ENCODE data around the gene PLCL1.

DNA sequence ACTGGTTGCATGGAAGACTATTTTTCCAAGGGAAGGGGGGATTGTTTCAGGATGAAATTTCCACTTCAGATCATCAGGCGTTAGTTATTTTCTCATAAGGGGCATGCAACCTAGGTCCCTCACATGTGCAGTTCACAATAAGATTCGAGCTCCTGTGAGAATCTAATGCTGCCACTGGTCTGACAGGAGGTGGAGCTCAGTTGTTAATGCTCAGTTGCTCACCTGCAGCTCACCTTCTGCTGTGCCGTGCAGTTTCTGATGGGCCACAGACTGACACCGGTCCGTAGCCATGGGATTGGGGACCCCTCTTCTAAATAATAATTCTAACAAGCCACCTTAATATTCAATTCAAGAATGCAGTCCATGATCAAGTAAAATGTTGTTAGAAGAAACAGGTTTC lies 34.9 kb downstream of the PLCL1 start:
- TF ChIP-seq, protein P1, sequence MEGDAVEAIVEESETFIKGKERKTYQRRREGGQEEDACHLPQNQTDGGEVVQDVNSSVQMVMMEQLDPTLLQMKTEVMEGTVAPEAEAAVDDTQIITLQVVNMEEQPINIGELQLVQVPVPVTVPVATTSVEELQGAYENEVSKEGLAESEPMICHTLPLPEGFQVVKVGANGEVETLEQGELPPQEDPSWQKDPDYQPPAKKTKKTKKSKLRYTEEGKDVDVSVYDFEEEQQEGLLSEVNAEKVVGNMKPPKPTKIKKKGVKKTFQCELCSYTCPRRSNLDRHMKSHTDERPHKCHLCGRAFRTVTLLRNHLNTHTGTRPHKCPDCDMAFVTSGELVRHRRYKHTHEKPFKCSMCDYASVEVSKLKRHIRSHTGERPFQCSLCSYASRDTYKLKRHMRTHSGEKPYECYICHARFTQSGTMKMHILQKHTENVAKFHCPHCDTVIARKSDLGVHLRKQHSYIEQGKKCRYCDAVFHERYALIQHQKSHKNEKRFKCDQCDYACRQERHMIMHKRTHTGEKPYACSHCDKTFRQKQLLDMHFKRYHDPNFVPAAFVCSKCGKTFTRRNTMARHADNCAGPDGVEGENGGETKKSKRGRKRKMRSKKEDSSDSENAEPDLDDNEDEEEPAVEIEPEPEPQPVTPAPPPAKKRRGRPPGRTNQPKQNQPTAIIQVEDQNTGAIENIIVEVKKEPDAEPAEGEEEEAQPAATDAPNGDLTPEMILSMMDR (IDR thresholded peaks at IDR 0.05) = no peak
- no peak for TF ChIP-seq ZFX (IDR thresholded peaks at IDR 0.05; ENCODE audit: borderline replicate concordance)

All from 22Rv1 (cell line).